HG02943 (cell line): ENCODE measurements around the gene RNU1-3.
"Not testable (repeated sequence)": the region's sequence is repeated elsewhere in the genome, so short reads cannot be mapped to it uniquely, and the experiment has no call there.

Experiments used
- ATAC-seq: cut with Tn5 transposase; IDR thresholded peaks from one replicate; pipeline ENCODE4 v1.9.1; 2021; ENCODE audit warnings: mild to moderate bottlenecking, low read depth, moderate library complexity; ENCODE audit not compliant: unreplicated experiment

Gene RNU1-3

GRCh38 chr1:16623337-16623736, 43.4 kb downstream of the RNU1-3 start:
- ATAC-seq: not testable (repeated sequence)

- ATAC-seq: not testable (repeated sequence)
Observed at GRCh38 chr1:16621681-16622315, 45.0 kb downstream of the RNU1-3 start.

GRCh38 chr1:16621300-16621658, 45.5 kb downstream of the RNU1-3 start:
- no peak for ATAC-seq

- ATAC-seq: not testable (repeated sequence)
Observed at GRCh38 chr1:16619803-16620501, 46.8 kb downstream of the RNU1-3 start.

GRCh38 chr1:16618719-16619118, 48.0 kb downstream of the RNU1-3 start:
- no peak for ATAC-seq

- no peak for ATAC-seq
Observed at GRCh38 chr1:16617778-16618580, 48.8 kb downstream of the RNU1-3 start.

GRCh38 chr1:16617114-16617631, 49.6 kb downstream of the RNU1-3 start:
- no peak for ATAC-seq
